ENCODE data around the gene AMMECR1L.
"Not testable (repeated sequence)": the region's sequence is repeated elsewhere in the genome, so short reads cannot be mapped to it uniquely, and the experiment has no call there.

Gene AMMECR1L

DNA sequence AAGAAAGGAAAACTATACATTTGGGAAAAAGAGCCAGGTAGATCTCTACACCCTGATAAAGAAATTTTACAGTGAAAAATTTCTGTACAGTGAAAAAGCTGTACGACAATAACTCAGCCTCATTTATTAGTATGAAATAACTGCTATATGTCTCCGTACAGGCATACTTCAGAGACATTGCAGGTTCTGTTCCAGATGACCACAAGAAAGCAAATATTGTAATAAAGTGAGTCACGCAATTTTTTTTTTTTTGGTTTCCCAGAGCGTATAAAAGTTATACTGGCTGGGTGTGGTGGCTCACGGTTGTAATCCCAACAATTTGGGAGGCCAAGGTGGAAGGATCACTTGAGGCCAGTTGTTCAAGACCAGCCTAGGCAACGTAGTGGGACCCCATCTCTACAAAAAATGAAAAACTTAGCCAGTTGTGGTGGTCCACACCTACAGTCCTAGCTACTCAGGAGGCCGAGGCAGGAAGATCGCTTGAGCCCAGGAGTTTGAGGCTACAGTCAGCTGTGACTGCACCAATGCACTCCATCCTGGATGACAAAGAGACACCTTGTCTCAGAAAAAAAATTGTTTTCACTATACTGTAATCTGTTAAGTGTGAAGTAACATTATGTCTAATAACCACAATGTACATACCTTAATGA lies 28.2 kb upstream of the AMMECR1L start:
- H3K4me3 ChIP-seq, result no peak overlapping the region
- no peak for DNase-seq
- H3K4me1 ChIP-seq, result no peaks in the 10 kb centered on the region
- peaks cover 0 to 7% of the 10 kb centered on the region in 2 donors for H3K27me3 ChIP-seq
- H3K9me3 ChIP-seq, result no peaks in the 10 kb centered on the region
- H3K27ac ChIP-seq, result no peak overlapping the region
- intact Hi-C loops (cut with DNase I; ENCODE audit: low total_unique reads), result no loop called here
- no peaks in the 10 kb centered on the region for H3K36me3 ChIP-seq
- TF ChIP-seq, protein P1, sequence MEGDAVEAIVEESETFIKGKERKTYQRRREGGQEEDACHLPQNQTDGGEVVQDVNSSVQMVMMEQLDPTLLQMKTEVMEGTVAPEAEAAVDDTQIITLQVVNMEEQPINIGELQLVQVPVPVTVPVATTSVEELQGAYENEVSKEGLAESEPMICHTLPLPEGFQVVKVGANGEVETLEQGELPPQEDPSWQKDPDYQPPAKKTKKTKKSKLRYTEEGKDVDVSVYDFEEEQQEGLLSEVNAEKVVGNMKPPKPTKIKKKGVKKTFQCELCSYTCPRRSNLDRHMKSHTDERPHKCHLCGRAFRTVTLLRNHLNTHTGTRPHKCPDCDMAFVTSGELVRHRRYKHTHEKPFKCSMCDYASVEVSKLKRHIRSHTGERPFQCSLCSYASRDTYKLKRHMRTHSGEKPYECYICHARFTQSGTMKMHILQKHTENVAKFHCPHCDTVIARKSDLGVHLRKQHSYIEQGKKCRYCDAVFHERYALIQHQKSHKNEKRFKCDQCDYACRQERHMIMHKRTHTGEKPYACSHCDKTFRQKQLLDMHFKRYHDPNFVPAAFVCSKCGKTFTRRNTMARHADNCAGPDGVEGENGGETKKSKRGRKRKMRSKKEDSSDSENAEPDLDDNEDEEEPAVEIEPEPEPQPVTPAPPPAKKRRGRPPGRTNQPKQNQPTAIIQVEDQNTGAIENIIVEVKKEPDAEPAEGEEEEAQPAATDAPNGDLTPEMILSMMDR (IDR thresholded peaks at IDR 0.05), result no peak

DNA sequence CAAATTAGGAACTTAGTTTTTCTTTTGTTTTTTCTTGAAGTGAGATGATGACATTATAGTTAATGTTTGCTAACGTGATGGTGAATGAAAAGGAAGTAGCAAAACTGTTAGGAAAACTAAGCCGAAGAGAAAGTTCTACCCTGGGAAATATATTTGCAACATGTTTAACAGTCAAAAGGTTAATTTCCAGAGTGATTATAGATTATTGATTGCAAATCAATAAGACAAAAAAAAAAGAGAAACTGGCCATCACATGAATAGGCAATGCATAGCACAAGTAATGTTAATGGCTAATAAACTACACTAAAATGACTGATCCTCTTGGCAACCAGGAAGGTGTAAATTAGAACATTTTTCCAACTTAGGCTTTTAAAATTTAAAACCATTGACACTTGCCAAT lies 26.0 kb upstream of the AMMECR1L start:
- Histone ChIP-seq H3K27me3 (peaks cover 0 to 7% of the 10 kb centered on the region in 2 donors), H3K4me3 (no peak overlapping the region), H3K36me3 (no peaks in the 10 kb centered on the region), H3K9me3 (no peaks in the 10 kb centered on the region), H3K27ac (no peak overlapping the region), H3K4me1 (no peaks in the 10 kb centered on the region)
- TF ChIP-seq, protein P1 (IDR thresholded peaks at IDR 0.05), result no peak
- DNase-seq, result no peak
- intact Hi-C loops (cut with DNase I; ENCODE audit: low total_unique reads), result no loop called here

DNA sequence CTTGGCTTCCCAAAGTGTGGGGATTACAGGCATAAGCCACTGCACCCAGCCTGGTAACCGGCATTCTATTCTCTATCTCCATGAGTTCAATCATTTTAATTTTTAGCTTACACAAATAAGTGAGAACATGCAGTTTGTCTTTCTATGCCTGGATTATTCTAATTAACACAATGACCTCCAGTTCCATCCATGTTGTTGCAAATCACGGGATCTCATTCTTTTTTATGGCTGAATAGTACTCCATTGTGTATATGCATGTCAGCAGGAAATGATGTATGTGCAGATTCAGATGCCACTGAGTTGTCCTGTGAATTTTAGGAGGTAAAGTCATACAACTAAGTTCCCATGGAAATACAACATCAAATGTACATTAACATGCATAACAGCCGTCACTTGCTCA lies 24.7 kb upstream of the AMMECR1L start:
- no peak overlapping the region for H3K27ac ChIP-seq

DNA sequence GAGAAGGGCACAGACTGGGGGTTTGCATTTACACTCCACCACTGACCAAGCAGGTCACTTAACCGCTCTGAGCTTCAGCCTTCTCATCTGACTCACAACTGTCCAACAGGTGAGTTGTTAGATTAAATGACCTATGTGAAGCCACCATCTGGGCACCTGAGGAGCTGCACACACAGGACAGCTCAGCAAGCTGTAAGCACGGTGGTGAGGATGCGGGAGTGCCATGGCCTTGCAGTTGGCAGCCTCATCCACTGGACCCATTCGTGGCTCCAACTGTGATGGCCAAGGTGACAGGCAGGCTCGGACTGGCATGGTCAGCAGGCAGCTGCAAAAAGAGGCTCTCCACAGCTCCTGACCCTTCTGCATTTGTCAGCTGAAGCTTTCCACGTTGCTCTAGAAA lies 23.3 kb upstream of the AMMECR1L start:
- DNase-seq, result no peak
- Histone ChIP-seq H3K27me3 (peaks cover 0 to 16% of the 10 kb centered on the region in 2 donors), H3K4me3 (no peak overlapping the region), H3K4me1 (no peaks in the 10 kb centered on the region), H3K27ac (no peak overlapping the region), H3K9me3 (no peaks in the 10 kb centered on the region), H3K36me3 (no peaks in the 10 kb centered on the region)
- TF ChIP-seq, protein P1 (IDR thresholded peaks at IDR 0.05), result no peak
- intact Hi-C loops (cut with DNase I; ENCODE audit: low total_unique reads), result loop anchor here (10.0 kb wide), 1 partner anchor 176 kb away; no protein-coding TSS in a partner anchor

More for the DNA sequence above, 24.7 kb upstream of the AMMECR1L start:
- no peak for DNase-seq
- TF ChIP-seq, protein P1 (IDR thresholded peaks at IDR 0.05), result no peak
- no peak overlapping the region for H3K4me3 ChIP-seq
- intact Hi-C loops (cut with DNase I; ENCODE audit: low total_unique reads), result no loop called here
- no peaks in the 10 kb centered on the region for H3K9me3 ChIP-seq
- no peaks in the 10 kb centered on the region for H3K4me1 ChIP-seq
- peaks cover 0 to 15% of the 10 kb centered on the region in 2 donors for H3K27me3 ChIP-seq
- H3K36me3 ChIP-seq, result no peaks in the 10 kb centered on the region

DNA sequence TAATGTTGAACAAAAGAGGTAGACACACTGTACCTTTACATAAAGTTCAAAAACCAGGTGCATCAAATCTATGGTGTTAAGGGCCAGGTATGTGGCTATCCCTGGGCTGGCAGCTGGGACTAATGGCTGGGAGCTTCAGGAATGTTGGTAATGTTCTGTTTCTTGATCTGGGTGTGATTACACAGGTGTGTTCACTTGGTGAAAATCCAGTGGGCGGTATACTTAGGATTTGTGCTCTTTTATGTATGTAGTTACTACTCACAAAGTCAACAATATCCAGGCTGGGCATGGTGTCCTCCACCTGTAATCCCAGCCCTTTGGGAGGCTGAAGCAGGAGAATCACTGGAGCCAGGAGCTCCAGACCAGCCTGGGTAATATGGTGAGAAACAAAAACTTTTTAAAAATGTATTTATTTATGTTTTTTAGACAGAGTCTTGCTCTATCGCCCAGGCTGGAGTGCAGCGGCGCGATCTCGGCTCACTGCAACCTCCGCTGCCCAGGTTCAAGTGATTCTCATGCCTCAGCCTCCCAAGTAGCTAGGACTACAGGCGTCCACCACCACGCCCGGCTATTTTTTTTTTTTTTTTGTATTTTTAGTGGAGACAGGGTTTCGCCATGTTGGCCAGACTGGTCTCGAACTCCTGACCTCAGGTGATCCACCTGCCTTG lies 22.1 kb upstream of the AMMECR1L start:
- not testable (repeated sequence) for H3K4me3 ChIP-seq, H3K27ac ChIP-seq, DNase-seq, H3K9me3 ChIP-seq, H3K4me1 ChIP-seq, H3K36me3 ChIP-seq
- intact Hi-C loops (cut with DNase I; ENCODE audit: low total_unique reads), result loop anchor here (10.0 kb wide), 1 partner anchor 177 kb away; no protein-coding TSS in a partner anchor
- H3K27me3 ChIP-seq, result peaks cover 0 to 16% of the 10 kb centered on the region in 2 donors

DNA sequence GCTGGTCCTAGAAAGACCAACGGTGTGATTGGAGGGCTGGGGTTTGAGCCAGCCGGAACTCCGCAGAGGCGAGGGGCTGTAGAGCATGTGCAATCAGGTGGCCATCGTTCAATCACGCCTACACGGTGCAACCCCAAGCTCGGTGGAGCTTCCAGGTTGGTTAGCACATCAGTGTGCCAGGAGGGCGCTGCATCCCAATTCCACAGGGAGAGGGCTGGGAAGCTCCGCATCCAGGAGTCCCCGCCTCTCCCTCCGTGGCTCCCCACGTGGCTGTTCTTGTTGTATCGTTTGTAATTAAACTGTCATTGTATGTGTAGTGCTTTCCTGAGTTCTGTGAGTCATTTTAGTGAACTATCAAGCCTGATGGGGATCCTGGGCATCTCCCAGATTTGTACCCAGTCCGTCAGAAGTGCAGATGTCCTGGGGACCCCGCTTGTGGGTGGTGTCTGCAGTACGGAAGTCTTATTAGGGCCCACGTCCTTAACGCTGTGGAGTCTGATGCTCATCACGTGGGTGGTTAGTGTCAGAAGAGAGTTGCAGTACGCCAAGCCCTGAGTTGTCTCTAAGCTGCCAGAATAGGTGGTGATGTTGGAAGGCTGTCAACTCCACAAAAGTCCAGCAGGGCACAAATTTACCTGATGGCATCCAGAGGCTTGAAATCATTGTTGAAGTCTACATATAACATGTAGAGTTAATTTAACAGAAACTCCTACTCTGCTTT lies 20.6 kb upstream of the AMMECR1L start:
- H3K9me3 ChIP-seq, result no peaks in the 10 kb centered on the region
- peaks cover 0 to 6% (median 2%) of the 10 kb centered on the region in 4 donors for H3K4me1 ChIP-seq
- TF ChIP-seq, protein P1 (IDR thresholded peaks at IDR 0.05), result no peak
- DNase-seq, result no peak
- no peak overlapping the region for H3K27ac ChIP-seq
- intact Hi-C loops (cut with DNase I; ENCODE audit: low total_unique reads), result loop anchor here (10.0 kb wide), 1 partner anchor 178 kb away; no protein-coding TSS in a partner anchor
- H3K36me3 ChIP-seq, result no peaks in the 10 kb centered on the region
- peaks cover 0 to 16% of the 10 kb centered on the region in 2 donors for H3K27me3 ChIP-seq
- no peak overlapping the region for H3K4me3 ChIP-seq

All from tibial artery (tissue), 4 donors.